Measurements from ENCODE around the gene CACNG1. TPM values are rescaled to one million over a fixed set of nuclear protein-coding genes. Genes with fewer than 3 reads are reported as not detected.
A peak's percentile ranks its signal among the peaks of the same experiment; 100 is the strongest.

Gene CACNG1
- total RNA-seq, 1 donor from 2014 or later: not detected

- Histone ChIP-seq H2AFZ (replicated peaks) (no peak overlapping the region), H3K27me3 (no peaks in the 10 kb centered on the region), H3K9me3 (ENCODE audit: low read depth) (no peaks in the 10 kb centered on the region), H3K4me2 (no peak overlapping the region), H3K4me3 (no peak overlapping the region), H4K20me1 (ENCODE audit: low read depth) (no peaks in the 10 kb centered on the region), H3K79me2 (ENCODE audit: low read depth) (no peaks in the 10 kb centered on the region), H3K36me3 (no peaks in the 10 kb centered on the region), H3F3A (ENCODE audit: low read depth) (no peaks in the 10 kb centered on the region), H3K27ac (no peak overlapping the region), H3K9ac (no peak overlapping the region), H3K4me1 (no peaks in the 10 kb centered on the region)
- no peak for TF ChIP-seq EZH2 (IDR thresholded peaks at IDR 0.05)
- no peak for TF ChIP-seq EZH2phosphoT487 (IDR thresholded peaks at IDR 0.05)
- TF ChIP-seq CTCF (IDR thresholded peaks at IDR 0.05): no peak
- Mint-ChIP-seq H3K4me3 (no peak overlapping the region), H3K4me1 (peaks cover 5% of the 10 kb centered on the region), H3K27ac (no peak overlapping the region), H3K9me3 (peaks cover 3% of the 10 kb centered on the region), H3K27me3 (ENCODE audit: insufficient read depth, low read depth) (peaks cover 9% of the 10 kb centered on the region), H3K36me3 (no peaks in the 10 kb centered on the region)
- DNase-seq (ENCODE audit: low spot score): peak; percentile 17
Observed at GRCh38 chr17:67041531-67041930, 2.8 kb upstream of the CACNG1 start.

- H3K9me3 Mint-ChIP-seq: peaks cover 8% of the 10 kb centered on the region
- Histone ChIP-seq H3K9ac (no peak overlapping the region), H2AFZ (replicated peaks) (no peak overlapping the region), H3K4me2 (no peak overlapping the region), H3K79me2 (ENCODE audit: low read depth) (no peaks in the 10 kb centered on the region), H3K27me3 (no peaks in the 10 kb centered on the region), H3K4me3 (no peak overlapping the region), H3F3A (ENCODE audit: low read depth) (no peaks in the 10 kb centered on the region), H3K36me3 (no peaks in the 10 kb centered on the region), H3K4me1 (no peaks in the 10 kb centered on the region), H3K9me3 (ENCODE audit: low read depth) (no peaks in the 10 kb centered on the region), H4K20me1 (ENCODE audit: low read depth) (no peaks in the 10 kb centered on the region), H3K27ac (no peak overlapping the region)
- DNase-seq (ENCODE audit: low spot score): no peak
- no peak overlapping the region for H3K4me3 Mint-ChIP-seq
- no peak for TF ChIP-seq CTCF (IDR thresholded peaks at IDR 0.05)
- no peak for TF ChIP-seq EZH2phosphoT487 (IDR thresholded peaks at IDR 0.05)
- TF ChIP-seq EZH2 (IDR thresholded peaks at IDR 0.05): no peak
- H3K4me1 Mint-ChIP-seq: peaks cover 5% of the 10 kb centered on the region
- H3K27ac Mint-ChIP-seq: no peak overlapping the region
- no peaks in the 10 kb centered on the region for H3K36me3 Mint-ChIP-seq
- H3K27me3 Mint-ChIP-seq (ENCODE audit: insufficient read depth, low read depth): peaks cover 9% of the 10 kb centered on the region
Observed at GRCh38 chr17:67041941-67042899, 2.1 kb upstream of the CACNG1 start.

GRCh38 chr17:67043283-67043682 is 1.1 kb upstream of the CACNG1 start:
- no peak overlapping the region for H2AFZ ChIP-seq (replicated peaks)
- Mint-ChIP-seq H3K4me3 (no peak overlapping the region), H3K9me3 (peaks cover 16% of the 10 kb centered on the region), H3K36me3 (no peaks in the 10 kb centered on the region), H3K27me3 (ENCODE audit: insufficient read depth, low read depth) (peaks cover 5% of the 10 kb centered on the region), H3K4me1 (peaks cover 5% of the 10 kb centered on the region), H3K27ac (no peak overlapping the region)
- H3K9ac ChIP-seq: no peak overlapping the region
- DNase-seq (ENCODE audit: low spot score): no peak
- no peak overlapping the region for H3K27ac ChIP-seq
- H3K4me1 ChIP-seq: no peaks in the 10 kb centered on the region
- no peaks in the 10 kb centered on the region for H3K36me3 ChIP-seq
- H3K27me3 ChIP-seq: no peaks in the 10 kb centered on the region
- no peaks in the 10 kb centered on the region for H3K79me2 ChIP-seq (ENCODE audit: low read depth)
- H3K4me3 ChIP-seq: no peak overlapping the region
- peaks cover 5% of the 10 kb centered on the region for H3K9me3 ChIP-seq (ENCODE audit: low read depth)
- H3K4me2 ChIP-seq: no peak overlapping the region
- no peaks in the 10 kb centered on the region for H4K20me1 ChIP-seq (ENCODE audit: low read depth)
- no peaks in the 10 kb centered on the region for H3F3A ChIP-seq (ENCODE audit: low read depth)
- TF ChIP-seq CTCF (IDR thresholded peaks at IDR 0.05) (no peak), EZH2 (IDR thresholded peaks at IDR 0.05) (no peak), EZH2phosphoT487 (IDR thresholded peaks at IDR 0.05) (no peak)

All from neural progenitor cell (in vitro differentiated cells).